Ascending aorta (tissue), 2 donors: ENCODE measurements around the gene RIMBP2. TPM values are rescaled to one million over a fixed set of nuclear protein-coding genes. Genes with fewer than 3 reads are reported as not detected.

Experiments
- DNase-seq, 2 donors: peaks; one replicate each; pipeline ENCODE4 v3.0.0-alpha.2; 2019; ENCODE audit warnings: low spot score in 2 of 2
- H3K27ac ChIP-seq, 2 donors: fragments of 200-600 bp; sonication (generic); one replicate each; pipeline ENCODE4 v1.5.1; 2016 to 2017; ENCODE audit warnings: mild to moderate bottlenecking in 1 of 2
- H3K27me3 ChIP-seq: fragments of 200-600 bp; sonication (generic); one replicate; pipeline ENCODE4 v1.5.1; 2017
- H3K36me3 ChIP-seq, 2 donors: fragments of 200-600 bp; sonication (generic); one replicate each; pipeline ENCODE4 v1.5.1; 2016
- H3K4me1 ChIP-seq, 2 donors: fragments of 200-600 bp; sonication (generic); one replicate each; pipeline ENCODE4 v1.5.1; 2016 to 2017; ENCODE audit warnings: mild to moderate bottlenecking in 1 of 2
- H3K4me3 ChIP-seq, 2 donors: fragments of 200-600 bp; sonication (generic); one replicate each; pipeline ENCODE4 v1.5.1; 2016 to 2017; ENCODE audit warnings: mild to moderate bottlenecking in 1 of 2
- H3K9me3 ChIP-seq, 2 donors: fragments of 200-600 bp; sonication (generic); one replicate each; pipeline ENCODE4 v1.5.1; 2016
- CTCF ChIP-seq, 3 experiments: fragments of 200-600 bp in 2 of 3; fragments of 450-650 bp in 1 of 3; sonication (generic) in 2 of 3; IDR thresholded peaks; one replicate each; pipeline ENCODE4 v1.5.1; 2016 to 2019; ENCODE audit warnings: antibody characterized with exemption in 3 of 3, mild to moderate bottlenecking in 1 of 3, moderate library complexity in 1 of 3
- intact Hi-C: fragments of 100-400 bp; cut with DNase I; formaldehyde crosslinking; loops from one replicate; pipeline ENCODE4 v1.15.1; 2023
- total RNA-seq: library from RNA; depleted of rRNA; stranded (reverse); fragments of >200 nt; gene quantifications from one replicate; pipeline ENCODE4 v1.1.0, GENCODE V29; 2016

The RIMBP2 gene
- total RNA-seq, 1 donor from 2014 or later, result not detected

GRCh38 chr12:130350715-130351114 is 365.4 kb downstream of the RIMBP2 start:
- H3K27ac ChIP-seq, result no peak overlapping the region
- no peak overlapping the region for H3K4me3 ChIP-seq
- no peak for DNase-seq
- H3K4me1 ChIP-seq, result no peaks in the 10 kb centered on the region
- no peaks in the 10 kb centered on the region for H3K9me3 ChIP-seq
- TF ChIP-seq CTCF (IDR thresholded peaks at IDR 0.05), result no peak
- H3K36me3 ChIP-seq, result no peaks in the 10 kb centered on the region
- intact Hi-C loops, result no loop called here
- no peaks in the 10 kb centered on the region for H3K27me3 ChIP-seq

- H3K27me3 ChIP-seq, result no peaks in the 10 kb centered on the region
- no peaks in the 10 kb centered on the region for H3K4me1 ChIP-seq
- no peak overlapping the region for H3K4me3 ChIP-seq
- no peaks in the 10 kb centered on the region for H3K9me3 ChIP-seq
- no peak for TF ChIP-seq CTCF (IDR thresholded peaks at IDR 0.05)
- no peak for DNase-seq
- intact Hi-C loops, result no loop called here
- no peaks in the 10 kb centered on the region for H3K36me3 ChIP-seq
- no peak overlapping the region for H3K27ac ChIP-seq
Observed at GRCh38 chr12:130347588-130347987, 368.5 kb downstream of the RIMBP2 start.

Other genes starting within 250 kb of the RIMBP2 start
- 16.6 TPM for gene STX2, start 123.0 kb upstream of the RIMBP2 start, total RNA-seq
- 73.7 TPM for gene RAN, start 155.8 kb upstream of the RIMBP2 start, total RNA-seq
- 46.9 TPM for gene ADGRD1, start 237.6 kb upstream of the RIMBP2 start, total RNA-seq